HG03064 (cell line): ENCODE measurements around the gene RPN1.
"Not testable (repeated sequence)": the region's sequence is repeated elsewhere in the genome, so short reads cannot be mapped to it uniquely, and the experiment has no call there.

ENCODE experiments used
- ATAC-seq: cut with Tn5 transposase; IDR thresholded peaks from one replicate; pipeline ENCODE4 v1.9.1; 2021; ENCODE audit warnings: low read depth; ENCODE audit not compliant: unreplicated experiment

RPN1 gene

DNA sequence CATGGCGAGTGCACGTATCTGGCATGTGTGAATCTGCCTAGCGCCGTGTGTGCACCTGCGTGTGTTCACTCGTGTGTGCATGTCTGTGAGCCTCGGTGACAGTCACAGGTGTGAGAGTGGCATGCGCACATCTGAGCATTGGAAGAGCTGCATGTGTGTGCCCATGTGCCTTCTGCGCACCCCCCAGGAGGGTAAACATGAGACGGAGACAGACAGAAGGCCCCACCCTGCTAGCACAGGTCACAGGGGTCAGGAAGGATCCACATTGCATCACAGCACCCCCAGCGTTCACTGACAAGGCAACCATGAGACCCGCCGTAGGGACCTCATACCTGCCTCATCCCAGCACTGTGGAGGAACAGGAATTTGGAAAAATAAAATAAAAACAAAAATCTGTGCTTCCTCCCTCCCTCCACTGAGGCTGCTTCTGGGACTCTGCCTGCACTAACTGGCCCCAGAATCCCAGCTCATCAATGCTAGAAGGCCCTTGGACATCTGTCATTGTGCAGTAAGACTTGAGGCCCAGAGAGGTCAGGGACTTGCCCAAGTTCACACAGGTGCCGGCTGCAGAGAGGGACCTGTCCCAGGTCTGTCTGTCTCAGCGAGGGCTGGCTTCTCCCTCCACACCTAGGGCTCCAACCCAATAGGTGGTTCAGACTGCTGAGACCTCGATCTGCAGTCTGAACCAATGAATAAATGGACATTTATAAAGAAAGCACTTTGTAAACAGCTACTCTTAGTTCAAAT lies 37.4 kb downstream of the RPN1 start:
- ATAC-seq = no peak

DNA sequence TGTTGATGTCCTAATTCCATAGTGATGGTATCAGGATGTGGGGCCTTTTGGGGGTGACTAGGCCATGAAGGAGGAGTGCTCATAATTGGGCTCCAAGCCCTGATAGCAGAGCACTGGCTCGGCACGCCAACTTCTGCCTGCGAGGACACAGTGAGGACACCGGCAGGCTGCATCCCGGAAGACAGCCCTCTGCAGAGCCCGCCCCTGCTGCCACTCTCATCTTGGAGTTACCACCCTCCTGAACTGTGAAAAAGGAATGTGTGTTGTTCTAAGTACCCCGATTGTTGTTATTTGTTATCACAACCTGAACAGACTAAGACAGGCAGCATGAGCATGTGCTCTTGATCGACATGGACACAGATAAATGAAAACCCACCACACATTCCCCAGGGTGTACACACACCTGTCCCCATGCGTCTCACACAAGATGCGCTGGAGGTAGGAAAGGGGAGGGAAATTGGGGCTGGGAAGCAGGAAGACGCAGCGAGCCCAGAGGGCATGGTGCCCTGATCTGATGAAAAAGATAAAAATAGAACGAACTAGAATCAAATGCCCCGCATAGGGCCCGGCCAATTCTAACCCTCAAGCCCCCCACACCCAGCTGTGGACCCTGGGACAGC lies 40.1 kb downstream of the RPN1 start:
- ATAC-seq = no peak

DNA sequence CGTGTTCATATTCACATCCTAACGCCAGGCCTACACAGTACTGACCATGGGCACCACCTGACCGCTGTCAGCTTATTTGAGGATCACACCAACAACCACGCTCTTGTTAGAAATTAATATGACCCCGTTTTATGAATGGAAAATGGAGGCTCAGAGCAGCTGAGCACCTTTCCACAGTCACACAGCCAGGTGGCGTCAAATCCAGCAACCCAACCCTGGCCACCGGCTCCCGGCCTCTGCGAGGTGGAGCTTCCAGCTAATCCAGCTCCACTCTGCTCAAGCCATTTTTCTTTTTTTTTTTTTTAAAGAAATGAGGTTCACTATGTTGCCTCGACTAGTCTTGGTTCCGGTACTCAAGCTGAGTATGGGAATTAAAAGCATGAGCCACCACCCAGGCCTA lies 41.3 kb downstream of the RPN1 start:
- ATAC-seq = no peak

GRCh38 chr3:128607710-128608048 lies 42.9 kb downstream of the RPN1 start:
- ATAC-seq = no peak

GRCh38 chr3:128606094-128606493 lies 44.5 kb downstream of the RPN1 start:
- ATAC-seq = no peak

- ATAC-seq = no peak
Observed at GRCh38 chr3:128605091-128606046, 45.2 kb downstream of the RPN1 start.

DNA sequence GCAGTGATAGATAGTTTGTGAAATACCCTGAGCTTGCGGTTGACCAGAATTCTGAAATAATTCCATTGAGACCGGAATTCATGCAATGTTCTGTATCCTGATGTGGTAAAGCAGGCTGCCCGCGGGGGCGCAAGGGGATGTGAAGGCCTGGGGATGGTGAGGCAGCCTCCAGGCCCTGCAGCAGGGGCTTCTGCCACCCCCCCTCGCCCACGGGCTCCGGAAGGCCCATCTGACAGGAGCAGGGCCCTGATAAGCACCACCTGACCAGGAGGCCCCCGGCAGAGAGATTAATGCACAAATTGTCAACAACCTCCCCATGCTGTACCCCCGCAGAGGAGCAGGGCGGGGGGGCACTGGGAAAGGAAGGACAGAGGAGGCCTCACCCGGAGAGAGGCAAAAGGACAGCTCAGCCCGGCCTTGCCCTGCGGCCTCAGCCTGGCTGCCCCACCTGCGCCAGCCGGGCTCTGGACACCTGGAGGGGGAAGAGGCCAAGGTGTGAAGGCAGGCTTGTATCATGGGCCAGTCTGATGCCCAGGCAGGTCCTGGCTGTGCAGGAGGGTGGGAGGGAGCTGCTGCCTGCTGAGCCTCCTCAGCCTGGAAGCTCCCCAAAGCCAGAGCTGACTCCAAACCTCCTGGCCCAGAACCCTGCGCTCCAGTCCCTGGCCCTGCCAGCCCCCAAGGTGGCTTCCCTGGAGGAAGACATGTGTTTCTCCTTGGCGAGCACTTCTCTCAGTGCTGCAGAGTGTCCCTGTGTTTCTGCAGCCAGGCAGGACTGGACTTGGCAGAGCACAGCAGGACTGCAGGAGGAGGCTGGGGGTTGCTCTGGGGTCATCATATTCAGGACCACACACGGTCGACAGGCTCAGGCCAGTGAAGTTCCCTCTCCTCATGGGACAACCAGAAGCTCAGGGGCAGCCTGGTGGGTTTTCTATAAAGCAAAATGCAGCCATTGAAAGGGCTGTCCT lies 46.5 kb downstream of the RPN1 start:
- no peak for ATAC-seq

DNA sequence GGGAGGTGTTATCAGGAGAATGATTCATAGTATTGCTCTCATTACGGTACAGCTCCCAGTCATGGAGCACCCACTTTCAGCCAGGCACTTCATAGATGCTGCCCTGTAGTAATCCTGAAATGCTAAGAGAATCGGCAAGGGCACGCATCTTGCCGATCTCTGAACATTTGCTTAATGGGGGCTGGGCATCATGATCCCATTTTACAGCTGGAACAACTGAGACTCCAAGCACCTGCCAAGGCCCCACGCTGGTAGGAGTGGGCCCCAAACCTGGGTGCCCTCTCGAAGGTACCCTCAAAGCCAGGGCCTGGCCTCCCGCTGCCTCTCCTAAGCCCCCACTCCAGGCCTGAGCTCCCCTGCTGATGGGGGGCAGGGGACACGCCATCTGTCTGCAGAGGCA lies 47.3 kb downstream of the RPN1 start:
- ATAC-seq = no peak

GRCh38 chr3:128598884-128599664 lies 51.5 kb downstream of the RPN1 start:
- ATAC-seq = no peak

GRCh38 chr3:128597900-128598299 lies 52.7 kb downstream of the RPN1 start:
- no peak for ATAC-seq

DNA sequence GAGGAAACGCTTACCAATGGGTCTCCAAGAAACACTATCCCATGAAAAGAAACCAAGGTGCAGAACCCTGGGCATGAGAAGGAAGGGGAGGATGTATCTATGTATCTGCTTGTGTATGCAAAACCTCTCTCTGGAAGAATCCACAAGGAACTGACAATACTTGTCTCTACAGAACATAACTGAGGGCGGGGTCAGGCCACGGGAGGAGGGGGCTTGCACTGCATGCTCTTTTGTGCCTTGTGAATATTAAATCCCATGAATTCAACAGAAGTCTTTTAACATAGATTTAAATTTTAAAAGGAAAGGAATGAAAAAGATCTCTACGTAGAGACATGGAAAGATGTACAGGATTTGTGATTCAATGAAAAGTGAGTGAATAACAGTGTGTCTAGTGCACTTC lies 57.8 kb downstream of the RPN1 start:
- no peak for ATAC-seq

GRCh38 chr3:128591738-128592426 lies 58.7 kb downstream of the RPN1 start:
- ATAC-seq = no peak

GRCh38 chr3:128590948-128591347 lies 59.7 kb downstream of the RPN1 start:
- no peak for ATAC-seq

- not testable (repeated sequence) for ATAC-seq
Observed at GRCh38 chr3:128589985-128590384, 60.6 kb downstream of the RPN1 start.

DNA sequence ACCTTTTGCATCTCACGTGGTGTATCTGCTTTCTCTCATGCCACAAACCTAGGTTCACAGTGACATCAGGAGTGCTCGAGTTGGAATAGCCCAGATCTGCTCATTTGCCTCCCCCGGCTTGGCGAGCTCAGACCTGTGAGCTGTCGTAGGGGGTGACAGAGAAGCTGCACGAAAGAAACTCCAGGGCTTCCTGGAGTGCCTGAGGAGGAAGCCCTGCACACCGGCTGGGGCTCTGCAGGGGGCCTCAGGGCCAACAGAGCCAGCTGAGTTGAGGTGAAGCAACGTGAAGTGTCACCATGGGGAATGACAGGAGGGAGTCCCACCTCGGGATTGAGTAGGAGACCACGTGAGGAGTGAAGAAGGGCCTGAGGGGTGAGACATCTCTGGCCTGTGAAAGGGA lies 62.5 kb downstream of the RPN1 start:
- no peak for ATAC-seq

GRCh38 chr3:128587391-128587790 lies 63.2 kb downstream of the RPN1 start:
- no peak for ATAC-seq

DNA sequence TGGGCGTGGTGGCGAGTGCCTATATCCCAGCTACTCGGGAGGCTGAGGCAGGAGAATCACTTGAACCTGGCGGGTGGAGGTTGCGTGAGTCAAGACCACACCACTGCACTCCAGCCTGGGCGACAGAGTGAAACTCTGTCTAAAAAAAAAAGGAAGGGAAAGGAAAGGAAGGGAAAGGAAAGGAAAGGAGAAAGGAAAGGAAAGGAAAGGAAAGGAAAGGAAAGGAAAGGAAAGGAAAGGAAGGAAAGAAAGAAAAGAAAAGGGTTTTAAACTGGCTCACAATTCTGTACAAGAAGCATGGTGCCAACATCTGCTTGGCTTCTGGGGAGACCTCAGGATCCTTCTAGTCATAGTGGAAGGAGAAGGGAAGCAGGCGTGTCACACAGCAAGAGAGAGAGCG lies 63.7 kb downstream of the RPN1 start:
- ATAC-seq = not testable (repeated sequence)

GRCh38 chr3:128586391-128586790 lies 64.2 kb downstream of the RPN1 start:
- ATAC-seq = not testable (repeated sequence)

- no peak for ATAC-seq
Observed at GRCh38 chr3:128585974-128586373, 64.6 kb downstream of the RPN1 start.
